ENCODE measurements around the gene RTP4. TPM values are rescaled to one million over a fixed set of nuclear protein-coding genes. Genes with fewer than 3 reads are reported as not detected.
"Not testable (repeated sequence)": the region's sequence is repeated elsewhere in the genome, so short reads cannot be mapped to it uniquely, and the experiment has no call there.

RTP4 gene
- total and polyA plus RNA-seq, 9 of the 15 experiments (the other 6 are each of a cell fraction or from before 2014, with no cell fraction given) = 0.06 to 0.17 TPM; not detected in 7

DNA sequence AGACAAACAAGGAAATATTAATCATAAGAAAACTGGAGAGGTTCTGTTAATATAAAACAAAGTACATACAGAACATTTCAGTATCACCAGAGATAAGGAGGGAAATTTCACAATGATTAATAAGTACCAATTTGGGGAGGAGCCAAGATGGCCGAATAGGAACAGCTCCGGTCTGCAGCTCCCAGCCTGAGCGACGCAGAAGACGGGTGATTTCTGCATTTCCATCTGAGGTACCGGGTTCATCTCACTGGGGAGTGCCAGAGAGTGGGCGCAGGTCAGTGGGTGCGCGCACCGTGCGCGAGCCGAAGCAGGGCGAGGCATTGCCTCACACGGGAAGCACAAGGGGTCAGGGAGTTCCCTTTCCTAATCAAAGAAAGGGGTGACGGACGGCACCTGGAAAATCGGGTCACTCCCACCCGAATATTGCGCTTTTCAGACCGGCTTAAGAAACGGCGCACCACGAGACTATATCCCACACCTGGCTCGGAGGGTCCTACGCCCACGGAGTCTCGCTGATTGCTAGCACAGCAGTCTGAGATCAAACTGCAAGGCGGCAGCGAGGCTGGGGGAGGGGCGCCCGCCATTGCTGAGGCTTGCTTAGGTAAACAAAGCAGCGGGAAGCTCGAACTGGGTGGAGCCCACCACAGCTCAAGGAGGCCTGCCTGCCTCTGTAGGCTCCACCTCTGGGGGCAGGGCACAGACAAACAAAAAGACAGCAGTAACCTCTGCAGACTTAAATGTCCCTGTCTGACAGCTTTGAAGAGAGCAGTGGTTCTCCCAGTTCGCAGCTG, 44.0 kb downstream of the RTP4 start:
- Histone ChIP-seq H2AFZ (ENCODE audit: low read depth, low read length) (peak overlapping the region; percentile 74), H3K4me2 (ENCODE audit: insufficient read depth, low read length) (peak overlapping the region; percentile 66), H3K4me3 (peak overlapping the region; percentile 34)
- H3K9me3 ChIP-seq (replicated peaks; ENCODE audit: control insufficient read depth, insufficient read depth, low read depth, low read length); FAIRE-seq; H3K9me1 ChIP-seq (ENCODE audit: control insufficient read depth, insufficient read depth, low read length); in situ Hi-C loops (cut with MboI); H3K4me1 ChIP-seq (replicated peaks in 1 of 2; ENCODE audit: control insufficient read depth in 2 of 2, insufficient read depth in 2 of 2, low read length in 2 of 2); POLR2A ChIA-PET; intact Hi-C loops (cut with micrococcal nuclease); H3K27me3 ChIP-seq (ENCODE audit: control insufficient read depth in 2 of 2, insufficient read depth in 2 of 2, low read length in 2 of 2); CTCF ChIA-PET (ENCODE audit: low intra/inter-chr PET ratio); H4K20me1 ChIP-seq (replicated peaks; ENCODE audit: control insufficient read depth, insufficient read depth, low read length); H3K9ac ChIP-seq (ENCODE audit: insufficient read depth in 1 of 2, low read depth in 2 of 2, low read length in 2 of 2); H3K27ac ChIP-seq (ENCODE audit: extremely low read depth, low read depth, low read length); H3K36me3 ChIP-seq (ENCODE audit: control insufficient read depth, insufficient read depth, low read length); H3K79me2 ChIP-seq (ENCODE audit: control insufficient read depth, insufficient read depth, low read length); BruUV-seq (replicated peaks); TF ChIP-seq CEBPG (CRISPR knock-in tag; IDR thresholded peaks at IDR 0.05): not testable (repeated sequence)
- TF ChIP-seq YY1 (IDR thresholded peaks at IDR 0.05; ENCODE audit: borderline replicate concordance in 1 of 3, control insufficient read depth in 1 of 3, extremely low read depth in 1 of 3, insufficient read depth in 3 of 3, insufficient read length in 1 of 3, insufficient replicate concordance in 2 of 3, low read depth in 1 of 3, low read length in 2 of 3) = peak in 2 of 3 experiments; percentile 24 to 79
- peak in 1 of 2 experiments; percentile 36; a peak in 2 of 4 replicates for TF ChIP-seq NRF1 (conservative IDR thresholded peaks at IDR 0.05 in 1 of 2, IDR thresholded peaks at IDR 0.05 in 1 of 2)
- TF ChIP-seq, protein P1, sequence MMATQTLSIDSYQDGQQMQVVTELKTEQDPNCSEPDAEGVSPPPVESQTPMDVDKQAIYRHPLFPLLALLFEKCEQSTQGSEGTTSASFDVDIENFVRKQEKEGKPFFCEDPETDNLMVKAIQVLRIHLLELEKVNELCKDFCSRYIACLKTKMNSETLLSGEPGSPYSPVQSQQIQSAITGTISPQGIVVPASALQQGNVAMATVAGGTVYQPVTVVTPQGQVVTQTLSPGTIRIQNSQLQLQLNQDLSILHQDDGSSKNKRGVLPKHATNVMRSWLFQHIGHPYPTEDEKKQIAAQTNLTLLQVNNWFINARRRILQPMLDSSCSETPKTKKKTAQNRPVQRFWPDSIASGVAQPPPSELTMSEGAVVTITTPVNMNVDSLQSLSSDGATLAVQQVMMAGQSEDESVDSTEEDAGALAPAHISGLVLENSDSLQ (IDR thresholded peaks at IDR 0.05) = 0 out of 2 replicates have a peak, but pooled peaks have one; percentile 11
- peak in 1 of 2 experiments; percentile 26; a peak in 1 of 4 replicates for TF ChIP-seq CEBPG (tag; conservative IDR thresholded peaks at IDR 0.05 in 1 of 2, IDR thresholded peaks at IDR 0.05 in 1 of 2)
- peak; percentile 69 for TF ChIP-seq CEBPB (tag; IDR thresholded peaks at IDR 0.05)
- 0 out of 2 replicates have a peak, but pooled peaks have one; percentile 36 for TF ChIP-seq TAF7 (tag; IDR thresholded peaks at IDR 0.05)
- peak in 1 of 2 experiments; percentile 86; a peak in 2 of 4 replicates for TF ChIP-seq FOXA3 (CRISPR knock-in tag; conservative IDR thresholded peaks at IDR 0.05 in 1 of 2, IDR thresholded peaks at IDR 0.05 in 1 of 2)
- TF ChIP-seq RBFOX2 (IDR thresholded peaks at IDR 0.05; ENCODE audit: low read depth, low read length) = peak; percentile 52
- TF ChIP-seq POLR2A (conservative IDR thresholded peaks at IDR 0.05) = peak; percentile 38; the same call in 1 of the 2 replicates
- TF ChIP-seq MEIS2 (IDR thresholded peaks at IDR 0.05; ENCODE audit: partially characterized antibody) = peak; percentile 43
- peak; percentile 39; the same call in 1 of the 2 replicates for TF ChIP-seq POLR2G (IDR thresholded peaks at IDR 0.05; ENCODE audit: low read depth, low read length)
- peak; percentile 69 for TF ChIP-seq NFRKB (IDR thresholded peaks at IDR 0.05; ENCODE audit: low read depth)
- TF ChIP-seq DACH1 (IDR thresholded peaks at IDR 0.05; ENCODE audit: partially characterized antibody) = peak; percentile 10
- TF ChIP-seq TAF9B (IDR thresholded peaks at IDR 0.05; ENCODE audit: partially characterized antibody) = peak; percentile 31
- 0% methylated on average over 16 of the region's 35 CpGs for WGBS (ENCODE audit: insufficient coverage, low coverage, missing lambda C conversion rate)
- ATAC-seq = peak; percentile 67; the same call in 2 of the 3 replicates
- peak in 1 of 4 experiments; percentile 37 for DNase-seq (ENCODE audit: extremely low read depth in 1 of 4, low spot score in 3 of 4)
